ENCODE results near the gene MEFV. TPM values are rescaled to one million over a fixed set of nuclear protein-coding genes. Genes with fewer than 3 reads are reported as not detected.
"Not testable (repeated sequence)": the region's sequence is repeated elsewhere in the genome, so short reads cannot be mapped to it uniquely, and the experiment has no call there.

MEFV gene
- total RNA-seq, 2 experiments from 2014 or later = not detected

DNA sequence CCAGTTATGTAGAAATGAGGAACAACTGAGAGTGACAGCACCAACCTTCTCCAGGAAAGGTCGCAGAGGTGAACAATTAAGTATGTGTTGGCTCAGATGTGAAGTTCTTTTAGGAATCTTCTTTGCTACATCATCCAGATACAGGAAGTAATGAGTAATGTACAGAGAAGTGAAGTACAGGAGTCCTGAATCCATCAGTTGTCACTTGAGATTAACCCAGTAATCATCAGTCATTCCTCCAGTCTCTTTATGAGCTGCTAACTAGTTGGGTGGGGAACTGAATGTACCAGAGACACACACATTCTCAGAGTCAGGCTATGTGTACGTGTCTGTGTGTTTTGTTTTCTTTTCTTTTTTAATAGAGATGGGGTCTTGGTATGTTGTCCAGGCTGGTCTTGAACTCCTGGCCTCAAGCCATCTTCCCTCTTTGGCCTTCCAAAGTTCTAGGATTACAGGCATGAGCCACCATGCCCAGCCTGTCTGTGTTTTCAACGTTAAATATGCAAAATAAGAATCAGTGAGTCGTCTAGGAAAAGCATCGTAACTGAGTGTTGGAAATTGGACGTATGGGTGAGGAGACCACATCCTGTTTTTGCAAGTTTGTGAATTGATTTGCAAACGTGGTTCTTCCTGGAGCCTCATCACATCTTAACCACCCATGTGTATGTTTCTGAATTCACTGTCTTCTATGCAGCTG is 41.4 kb downstream of the MEFV start:
- peak overlapping the region; percentile 34 for H3K4me3 Mint-ChIP-seq
- peaks cover 28% of the 10 kb centered on the region for H3K9me3 Mint-ChIP-seq
- ChIA-PET CTCF (interaction anchor here (1.1 to 1.7 kb wide), 2 partner anchors 11 to 184 kb away, joined by 4 read pairs; no protein-coding TSS in a partner anchor), POLR2A (interaction anchor here (0.7 to 2.0 kb wide), 6 partner anchors 20 to 189 kb away, joined by 3 to 10 read pairs (median 4); partner anchors contain the start of gene ZNF200)
- H3K36me3 Mint-ChIP-seq (ENCODE audit: low read depth) = peaks cover 32% of the 10 kb centered on the region
- DNase-seq (peak; percentile 64), ATAC-seq (peak; percentile 82)
- H3K27me3 Mint-ChIP-seq = no peaks in the 10 kb centered on the region
- H3K4me1 Mint-ChIP-seq (ENCODE audit: low read depth) = peaks cover 35% of the 10 kb centered on the region
- TF ChIP-seq, protein P1, sequence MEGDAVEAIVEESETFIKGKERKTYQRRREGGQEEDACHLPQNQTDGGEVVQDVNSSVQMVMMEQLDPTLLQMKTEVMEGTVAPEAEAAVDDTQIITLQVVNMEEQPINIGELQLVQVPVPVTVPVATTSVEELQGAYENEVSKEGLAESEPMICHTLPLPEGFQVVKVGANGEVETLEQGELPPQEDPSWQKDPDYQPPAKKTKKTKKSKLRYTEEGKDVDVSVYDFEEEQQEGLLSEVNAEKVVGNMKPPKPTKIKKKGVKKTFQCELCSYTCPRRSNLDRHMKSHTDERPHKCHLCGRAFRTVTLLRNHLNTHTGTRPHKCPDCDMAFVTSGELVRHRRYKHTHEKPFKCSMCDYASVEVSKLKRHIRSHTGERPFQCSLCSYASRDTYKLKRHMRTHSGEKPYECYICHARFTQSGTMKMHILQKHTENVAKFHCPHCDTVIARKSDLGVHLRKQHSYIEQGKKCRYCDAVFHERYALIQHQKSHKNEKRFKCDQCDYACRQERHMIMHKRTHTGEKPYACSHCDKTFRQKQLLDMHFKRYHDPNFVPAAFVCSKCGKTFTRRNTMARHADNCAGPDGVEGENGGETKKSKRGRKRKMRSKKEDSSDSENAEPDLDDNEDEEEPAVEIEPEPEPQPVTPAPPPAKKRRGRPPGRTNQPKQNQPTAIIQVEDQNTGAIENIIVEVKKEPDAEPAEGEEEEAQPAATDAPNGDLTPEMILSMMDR (IDR thresholded peaks at IDR 0.05) = no peak
- intact Hi-C loops (cut with micrococcal nuclease) = no loop called here
- peak overlapping the region; percentile 98 for H3K27ac Mint-ChIP-seq

DNA sequence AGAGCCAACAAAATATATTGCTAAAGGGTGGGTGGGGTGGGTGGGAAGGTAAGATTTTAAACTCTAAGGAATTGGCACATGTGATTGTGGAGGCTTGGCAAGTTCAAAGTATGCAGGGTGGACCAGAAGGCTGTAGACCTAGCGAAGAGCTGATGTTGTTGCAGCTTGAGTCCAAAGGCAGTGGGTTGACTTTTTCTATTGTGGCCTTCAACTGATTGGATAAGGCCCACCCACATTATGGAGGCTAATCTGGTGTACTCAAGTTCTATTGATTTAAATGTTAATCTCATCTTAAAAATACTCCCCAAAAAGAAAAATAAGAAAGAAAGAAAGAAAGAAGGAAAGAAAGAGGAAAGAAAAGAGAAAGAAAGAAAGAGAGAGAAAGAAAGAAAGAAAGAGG is 43.9 kb downstream of the MEFV start:
- H3K27ac Mint-ChIP-seq = no peak overlapping the region
- ChIA-PET POLR2A (no interaction called here), CTCF (no interaction called here)

DNA sequence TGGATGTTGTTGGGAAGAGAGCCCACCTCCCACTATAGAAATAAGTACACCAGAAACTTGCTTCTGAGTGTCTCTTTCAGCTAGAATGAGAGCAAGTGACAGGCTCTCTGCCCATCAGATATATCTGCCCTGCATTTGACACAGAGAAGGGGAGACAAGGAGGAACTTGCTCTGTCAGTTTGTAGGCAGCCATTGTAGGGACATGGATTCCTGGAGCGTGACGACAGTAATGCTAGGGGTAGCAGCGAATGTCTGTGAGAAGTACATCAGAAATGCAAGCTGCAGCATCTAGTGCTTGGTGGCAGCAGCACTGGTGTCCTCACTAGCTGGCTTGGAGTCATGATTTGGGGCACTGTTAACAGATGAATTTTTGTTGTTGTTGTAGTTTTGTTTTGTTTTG is 44.4 kb downstream of the MEFV start:
- Mint-ChIP-seq H3K27me3 (no peaks in the 10 kb centered on the region), H3K27ac (no peak overlapping the region), H3K4me3 (no peak overlapping the region), H3K36me3 (ENCODE audit: low read depth) (peaks cover 28% of the 10 kb centered on the region), H3K9me3 (peaks cover 25% of the 10 kb centered on the region), H3K4me1 (ENCODE audit: low read depth) (peaks cover 31% of the 10 kb centered on the region)
- ChIA-PET POLR2A (no interaction called here), CTCF (no interaction called here)
- no peak for ATAC-seq
- no peak for DNase-seq
- intact Hi-C loops (cut with micrococcal nuclease) = no loop called here
- TF ChIP-seq, protein P1 (IDR thresholded peaks at IDR 0.05) = no peak

More for the DNA sequence above, 43.9 kb downstream of the MEFV start:
- ATAC-seq (no peak), DNase-seq (no peak)
- H3K4me3 Mint-ChIP-seq = no peak overlapping the region
- intact Hi-C loops (cut with micrococcal nuclease) = no loop called here
- TF ChIP-seq, protein P1 (IDR thresholded peaks at IDR 0.05) = no peak
- H3K27me3 Mint-ChIP-seq = no peaks in the 10 kb centered on the region
- peaks cover 28% of the 10 kb centered on the region for H3K36me3 Mint-ChIP-seq (ENCODE audit: low read depth)
- H3K4me1 Mint-ChIP-seq (ENCODE audit: low read depth) = peaks cover 31% of the 10 kb centered on the region
- peaks cover 23% of the 10 kb centered on the region for H3K9me3 Mint-ChIP-seq

DNA sequence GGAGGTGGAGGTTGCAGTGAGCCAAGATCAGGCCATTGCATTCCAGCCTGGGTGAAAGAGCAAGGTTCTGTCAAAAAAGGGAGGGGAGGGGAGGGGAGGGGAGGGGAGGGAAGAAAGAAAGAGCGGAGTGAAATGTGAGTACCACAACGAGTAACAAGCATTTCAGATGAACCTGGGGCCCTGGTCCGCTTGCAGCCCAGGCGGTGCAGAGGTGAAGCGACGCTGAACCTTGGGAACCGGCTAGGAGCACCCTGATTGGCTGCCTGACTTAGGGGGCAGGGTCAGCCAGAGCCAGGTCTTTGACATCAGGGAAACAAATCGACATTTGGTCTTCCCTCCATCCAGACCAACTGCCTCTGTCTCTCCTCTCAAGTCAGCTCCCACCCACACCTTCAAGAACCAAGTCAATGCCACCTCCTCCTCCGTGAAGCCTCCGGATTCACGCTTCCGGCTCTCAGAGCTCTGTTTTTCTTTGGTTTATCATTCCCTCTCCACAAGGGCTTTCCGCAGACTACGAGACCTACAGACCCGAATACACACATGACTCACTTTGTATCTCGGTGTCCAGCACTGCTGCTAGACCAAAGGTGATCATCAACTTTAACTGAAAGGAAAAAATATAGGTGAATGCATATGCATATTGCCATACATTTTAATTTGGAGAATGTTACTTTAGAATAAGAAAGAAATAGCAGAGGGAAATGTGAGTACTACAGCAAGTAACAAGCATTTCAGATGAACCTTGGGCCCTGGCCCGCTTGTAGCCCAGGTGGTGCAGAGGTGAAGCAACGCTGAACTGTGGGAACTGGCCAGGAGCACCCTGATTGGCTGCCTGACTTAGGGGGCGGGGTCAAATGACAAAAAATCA is 49.1 kb downstream of the MEFV start:
- no peaks in the 10 kb centered on the region for H3K27me3 Mint-ChIP-seq
- POLR2A ChIA-PET = interaction anchor here (0.8 to 1.2 kb wide), 3 partner anchors 18 to 29 kb away, joined by 3 read pairs; partner anchors contain the start of gene ZNF200
- DNase-seq (no peak), ATAC-seq (no peak)
- H3K27ac Mint-ChIP-seq = no peak overlapping the region
- intact Hi-C loops (cut with micrococcal nuclease) = no loop called here
- H3K4me1 Mint-ChIP-seq (ENCODE audit: low read depth) = peaks cover 2% of the 10 kb centered on the region
- H3K4me3 Mint-ChIP-seq = no peak overlapping the region
- peaks cover 2% of the 10 kb centered on the region for H3K36me3 Mint-ChIP-seq (ENCODE audit: low read depth)
- CTCF ChIA-PET = interaction anchor here (1.0 to 1.4 kb wide), 2 partner anchors 15 to 35 kb away, joined by 3 read pairs; no protein-coding TSS in a partner anchor
- H3K9me3 Mint-ChIP-seq = peaks cover 7% of the 10 kb centered on the region
- TF ChIP-seq, protein P1 (IDR thresholded peaks at IDR 0.05) = no peak

DNA sequence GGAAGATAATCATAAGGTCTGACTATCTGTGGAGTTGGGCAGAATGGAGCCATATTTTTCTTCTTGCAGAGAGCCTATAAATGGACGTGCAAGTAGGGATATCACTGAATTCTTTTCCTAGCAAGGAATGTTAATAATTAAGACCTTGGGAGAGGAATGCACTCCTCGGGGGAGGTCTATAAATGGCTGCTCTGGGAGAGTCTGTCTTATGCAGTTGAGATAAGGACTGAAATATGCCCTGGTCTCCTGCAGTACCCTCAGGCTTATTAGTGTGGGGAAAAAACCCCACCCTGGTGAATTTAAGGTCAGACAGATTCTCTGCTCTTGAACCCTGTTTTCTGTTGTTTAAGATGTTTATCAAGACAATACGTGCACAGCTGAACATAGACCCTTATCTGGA is 50.5 kb downstream of the MEFV start:
- H3K9me3 Mint-ChIP-seq; DNase-seq; H3K36me3 Mint-ChIP-seq (ENCODE audit: low read depth); H3K4me3 Mint-ChIP-seq; H3K27me3 Mint-ChIP-seq; ATAC-seq; H3K4me1 Mint-ChIP-seq (ENCODE audit: low read depth); H3K27ac Mint-ChIP-seq; intact Hi-C loops (cut with micrococcal nuclease): not testable (repeated sequence)
- POLR2A ChIA-PET = interaction anchor here (1.2 kb wide), 1 partner anchor 111 kb away, joined by 3 read pairs; no protein-coding TSS in a partner anchor
- CTCF ChIA-PET = interaction anchor here (1.0 kb wide), 1 partner anchor 34 kb away, joined by 3 read pairs; no protein-coding TSS in a partner anchor

Data from activated CD8-positive, alpha-beta T cell treated with anti-CD3 and anti-CD28 coated beads for 36 hours (primary cell).